Measurements from ENCODE around the gene KICS2.

GRCh38 chr12:64180951-64181350, 41.1 kb downstream of the KICS2 start:
- no peak for TF ChIP-seq ZC3H4 (CRISPR knock-in tag; IDR thresholded peaks at IDR 0.05; ENCODE audit: borderline replicate concordance)
- no peak for TF ChIP-seq POLR2A (conservative IDR thresholded peaks at IDR 0.05)

All from K562 (cell line).